Activated effector memory CD4-positive, alpha-beta T cell treated with anti-CD3 and anti-CD28 coated beads, Interleukin-2, amount 50 U/mL, for 16 hours (primary cell): ENCODE data around the gene LRMDA.
"Not testable (repeated sequence)": the region's sequence is repeated elsewhere in the genome, so short reads cannot be mapped to it uniquely, and the experiment has no call there.

Experiments
- DNase-seq: peaks from one replicate; pipeline ENCODE4 v3.0.0-alpha.2; 2020

The LRMDA gene

GRCh38 chr10:76554478-76554877 lies 1123.1 kb downstream of the LRMDA start:
- no peak for DNase-seq

- no peak for DNase-seq
Observed at GRCh38 chr10:76555067-76555670, 1123.7 kb downstream of the LRMDA start.

- DNase-seq: no peak
Observed at GRCh38 chr10:76557366-76557765, 1125.9 kb downstream of the LRMDA start.

GRCh38 chr10:76558586-76558985 lies 1127.2 kb downstream of the LRMDA start:
- no peak for DNase-seq

- no peak for DNase-seq
Observed at GRCh38 chr10:76558996-76559891, 1127.8 kb downstream of the LRMDA start.

- no peak for DNase-seq
Observed at GRCh38 chr10:76559892-76560220, 1128.4 kb downstream of the LRMDA start.

- no peak for DNase-seq
Observed at GRCh38 chr10:76560338-76560737, 1128.9 kb downstream of the LRMDA start.

- DNase-seq: no peak
Observed at GRCh38 chr10:76563286-76563685, 1131.9 kb downstream of the LRMDA start.

- no peak for DNase-seq
Observed at GRCh38 chr10:76572021-76572420, 1140.6 kb downstream of the LRMDA start.

- no peak for DNase-seq
Observed at GRCh38 chr10:76576276-76576962, 1145.0 kb downstream of the LRMDA start.

- DNase-seq: no peak
Observed at GRCh38 chr10:76577455-76577854, 1146.0 kb downstream of the LRMDA start.

- DNase-seq: no peak
Observed at GRCh38 chr10:76581506-76582256, 1150.3 kb downstream of the LRMDA start.

GRCh38 chr10:76582531-76582930 lies 1151.1 kb downstream of the LRMDA start:
- DNase-seq: no peak

GRCh38 chr10:76583711-76584161 lies 1152.3 kb downstream of the LRMDA start:
- DNase-seq: no peak

- DNase-seq: not testable (repeated sequence)
Observed at GRCh38 chr10:76584466-76584865, 1153.0 kb downstream of the LRMDA start.
